ENCODE results near the gene CDH11. TPM values are rescaled to one million over a fixed set of nuclear protein-coding genes. Genes with fewer than 3 reads are reported as not detected.

The CDH11 gene
- total and polyA plus RNA-seq, 2 donors (not counting 1 experiment from before 2014, with no cell fraction given) = not detected

DNA sequence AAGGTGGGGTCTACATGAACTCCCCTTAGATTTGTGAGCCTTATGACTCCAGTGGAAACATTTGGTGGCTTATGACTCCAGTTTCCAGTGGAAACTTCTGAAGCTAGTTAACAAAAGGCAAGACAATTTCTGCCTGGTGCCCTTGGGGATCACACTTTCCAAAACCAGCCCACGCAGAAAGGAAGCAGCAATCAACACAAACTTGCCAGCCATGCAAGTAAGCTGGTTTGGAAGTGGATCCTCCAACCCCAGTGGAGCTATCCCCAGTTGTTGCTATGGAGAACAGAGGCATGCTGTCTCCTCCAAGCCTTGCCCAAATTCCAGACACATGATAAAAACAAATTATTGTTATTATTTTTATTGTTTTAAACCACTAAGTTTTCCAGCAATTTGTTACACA lies 130.9 kb downstream of the CDH11 start:
- DNase-seq (no peak), ATAC-seq (ENCODE audit: low read depth) (no peak)
- Histone ChIP-seq H3K4me1 (ENCODE audit: control insufficient read depth in 2 of 2, insufficient read depth in 2 of 2, low read length in 2 of 2) (no peaks in the 10 kb centered on the region), H3K79me2 (ENCODE audit: control insufficient read depth, insufficient read depth, low read length) (no peaks in the 10 kb centered on the region), H3K4me3 (ENCODE audit: control extremely low read depth in 1 of 5, extremely low read depth in 1 of 5, insufficient read depth in 1 of 5, low read depth in 2 of 5, low read length in 4 of 5) (no peak overlapping the region), H3K9ac (ENCODE audit: low read length) (no peak overlapping the region), H3K9me3 (ENCODE audit: control extremely low read depth in 1 of 3, control insufficient read depth in 2 of 3, insufficient read depth in 1 of 3, low read length in 2 of 3) (no peaks in the 10 kb centered on the region), H3K27ac (ENCODE audit: low read length in 2 of 2) (no peak overlapping the region), H3K36me3 (replicated peaks in 1 of 2; ENCODE audit: control extremely low read depth in 1 of 2, control insufficient read depth in 1 of 2, extremely low read depth in 1 of 2, insufficient read depth in 2 of 2, low read length in 1 of 2) (no peaks in the 10 kb centered on the region), H3K4me2 (replicated peaks; ENCODE audit: low read depth, low read length, poor library complexity, severe bottlenecking) (no peak overlapping the region), H3K27me3 (replicated peaks in 1 of 4; ENCODE audit: control extremely low read depth in 1 of 4, control insufficient read depth in 3 of 4, insufficient read depth in 4 of 4, low read length in 3 of 4) (no peaks in the 10 kb centered on the region), H4K20me1 (ENCODE audit: control insufficient read depth, insufficient read depth, low read length, poor library complexity, severe bottlenecking) (no peaks in the 10 kb centered on the region), H2AFZ (ENCODE audit: insufficient read depth, low read depth, low read length, poor library complexity, severe bottlenecking) (no peak overlapping the region)
- Mint-ChIP-seq H3K4me1 (no peaks in the 10 kb centered on the region), H3K4me3 (no peak overlapping the region), H3K27me3 (no peaks in the 10 kb centered on the region), H3K9me3 (ENCODE audit: insufficient read depth) (peaks cover 2% of the 10 kb centered on the region), H3K27ac (no peak overlapping the region)
- ChIA-PET POLR2A (no interaction called here), CTCF (no interaction called here)
- no CpG with 5 or more reads among the region's 1 CpG for WGBS (ENCODE audit: insufficient coverage)
- intact Hi-C loops (cut with micrococcal nuclease) = no loop called here
- TF ChIP-seq, protein P1, sequence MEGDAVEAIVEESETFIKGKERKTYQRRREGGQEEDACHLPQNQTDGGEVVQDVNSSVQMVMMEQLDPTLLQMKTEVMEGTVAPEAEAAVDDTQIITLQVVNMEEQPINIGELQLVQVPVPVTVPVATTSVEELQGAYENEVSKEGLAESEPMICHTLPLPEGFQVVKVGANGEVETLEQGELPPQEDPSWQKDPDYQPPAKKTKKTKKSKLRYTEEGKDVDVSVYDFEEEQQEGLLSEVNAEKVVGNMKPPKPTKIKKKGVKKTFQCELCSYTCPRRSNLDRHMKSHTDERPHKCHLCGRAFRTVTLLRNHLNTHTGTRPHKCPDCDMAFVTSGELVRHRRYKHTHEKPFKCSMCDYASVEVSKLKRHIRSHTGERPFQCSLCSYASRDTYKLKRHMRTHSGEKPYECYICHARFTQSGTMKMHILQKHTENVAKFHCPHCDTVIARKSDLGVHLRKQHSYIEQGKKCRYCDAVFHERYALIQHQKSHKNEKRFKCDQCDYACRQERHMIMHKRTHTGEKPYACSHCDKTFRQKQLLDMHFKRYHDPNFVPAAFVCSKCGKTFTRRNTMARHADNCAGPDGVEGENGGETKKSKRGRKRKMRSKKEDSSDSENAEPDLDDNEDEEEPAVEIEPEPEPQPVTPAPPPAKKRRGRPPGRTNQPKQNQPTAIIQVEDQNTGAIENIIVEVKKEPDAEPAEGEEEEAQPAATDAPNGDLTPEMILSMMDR (IDR thresholded peaks at IDR 0.05) = no peak
- TF ChIP-seq EZH2 (IDR thresholded peaks at IDR 0.05; ENCODE audit: borderline replicate concordance, insufficient read depth, low read depth, low read length, poor library complexity, severe bottlenecking) = no peak

DNA sequence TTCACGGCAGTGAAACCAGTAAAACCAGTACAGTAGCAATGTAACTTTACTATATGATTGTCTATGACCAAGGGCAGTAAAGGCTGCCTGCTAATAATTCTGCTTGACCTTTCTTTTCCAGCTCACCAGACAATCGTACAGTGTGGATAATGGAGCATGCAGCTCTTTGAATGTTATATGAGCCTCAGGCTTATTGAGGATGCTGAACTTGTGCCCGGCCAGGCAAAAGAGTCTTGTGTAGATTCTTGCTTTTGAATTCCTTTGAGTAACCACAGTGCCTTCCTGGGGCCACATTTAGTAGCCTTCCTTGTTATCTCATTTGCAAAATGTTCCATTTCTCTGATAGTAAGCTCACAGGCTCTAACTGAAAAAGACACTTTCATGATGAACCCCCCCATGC lies 131.8 kb downstream of the CDH11 start:
- no peak overlapping the region for H3K27ac ChIP-seq (ENCODE audit: low read length in 2 of 2)
- H3K9me3 ChIP-seq (ENCODE audit: control extremely low read depth in 1 of 3, control insufficient read depth in 2 of 3, insufficient read depth in 1 of 3, low read length in 2 of 3) = no peaks in the 10 kb centered on the region
- Mint-ChIP-seq H3K4me3 (no peak overlapping the region), H3K27me3 (no peaks in the 10 kb centered on the region), H3K4me1 (no peaks in the 10 kb centered on the region), H3K27ac (no peak overlapping the region), H3K9me3 (ENCODE audit: insufficient read depth) (peaks cover 2% of the 10 kb centered on the region)
- intact Hi-C loops (cut with micrococcal nuclease) = no loop called here
- no peaks in the 10 kb centered on the region for H3K4me1 ChIP-seq (ENCODE audit: control insufficient read depth in 2 of 2, insufficient read depth in 2 of 2, low read length in 2 of 2)
- H3K36me3 ChIP-seq (replicated peaks in 1 of 2; ENCODE audit: control extremely low read depth in 1 of 2, control insufficient read depth in 1 of 2, extremely low read depth in 1 of 2, insufficient read depth in 2 of 2, low read length in 1 of 2) = no peaks in the 10 kb centered on the region
- H2AFZ ChIP-seq (ENCODE audit: insufficient read depth, low read depth, low read length, poor library complexity, severe bottlenecking) = no peak overlapping the region
- DNase-seq = no peak
- no peak for ATAC-seq (ENCODE audit: low read depth)
- no peaks in the 10 kb centered on the region for H3K79me2 ChIP-seq (ENCODE audit: control insufficient read depth, insufficient read depth, low read length)
- no peaks in the 10 kb centered on the region for H4K20me1 ChIP-seq (ENCODE audit: control insufficient read depth, insufficient read depth, low read length, poor library complexity, severe bottlenecking)
- ChIA-PET POLR2A (no interaction called here), CTCF (no interaction called here)
- H3K4me3 ChIP-seq (ENCODE audit: control extremely low read depth in 1 of 5, extremely low read depth in 1 of 5, insufficient read depth in 1 of 5, low read depth in 2 of 5, low read length in 4 of 5) = no peak overlapping the region
- WGBS (ENCODE audit: insufficient coverage) = 67% methylated on average over 1 of the region's 3 CpGs
- H3K27me3 ChIP-seq (replicated peaks in 1 of 4; ENCODE audit: control extremely low read depth in 1 of 4, control insufficient read depth in 3 of 4, insufficient read depth in 4 of 4, low read length in 3 of 4) = no peaks in the 10 kb centered on the region
- no peak overlapping the region for H3K9ac ChIP-seq (ENCODE audit: low read length)
- H3K4me2 ChIP-seq (replicated peaks; ENCODE audit: low read depth, low read length, poor library complexity, severe bottlenecking) = no peak overlapping the region
- TF ChIP-seq, protein P1 (IDR thresholded peaks at IDR 0.05) = no peak
- no peak for TF ChIP-seq EZH2 (IDR thresholded peaks at IDR 0.05; ENCODE audit: borderline replicate concordance, insufficient read depth, low read depth, low read length, poor library complexity, severe bottlenecking)

All from B cell (primary cell).